Fibroblast of lung (primary cell): Measurements from ENCODE around the gene HPRT1. TPM values are rescaled to one million over a fixed set of nuclear protein-coding genes. Genes with fewer than 3 reads are reported as not detected.
A peak's percentile ranks its signal among the peaks of the same experiment; 100 is the strongest.

Source experiments
- DNase-seq, 2 donors: peaks; one replicate each; pipeline versions ENCODE4 v3.0.0 to v3.0.0-alpha.2; 2010; ENCODE audit warnings: low read depth in 2 of 2
- H2AFZ ChIP-seq: 2 replicates; pipeline ENCODE4 v1.5.1; 2012; ENCODE audit warnings: low read length, control low read depth, inconsistent platforms
- H3K27ac ChIP-seq: 2 replicates; pipeline ENCODE4 v1.5.1; 2011; ENCODE audit warnings: low read length, control low read depth; ENCODE audit not compliant: insufficient read depth
- H3K27me3 ChIP-seq: 2 replicates; pipeline ENCODE4 v1.5.1; 2011; ENCODE audit warnings: mild to moderate bottlenecking, low read length; ENCODE audit not compliant: control insufficient read depth, insufficient read depth
- H3K36me3 ChIP-seq: 2 replicates; pipeline ENCODE4 v1.5.1; 2011; ENCODE audit warnings: low read length; ENCODE audit not compliant: control insufficient read depth, insufficient read depth
- H3K4me1 ChIP-seq: 2 replicates; pipeline ENCODE4 v1.5.1; 2011; ENCODE audit warnings: low read length; ENCODE audit not compliant: control insufficient read depth, insufficient read depth; ENCODE audit errors: extremely low read depth
- H3K4me2 ChIP-seq: 2 replicates; pipeline ENCODE4 v1.5.1; 2011; ENCODE audit warnings: low read length, control low read depth; ENCODE audit not compliant: insufficient read depth; ENCODE audit errors: extremely low read depth
- H3K4me3 ChIP-seq, 4 experiments: fragments of 200-600 bp in 1 of 4; sonication (generic) in 1 of 4; replicated peaks in 1 of 4; 2 replicates each; pipeline ENCODE4 v1.5.1; 2011 to 2016; ENCODE audit warnings: low read length in 4 of 4, low read depth in 3 of 4, mild to moderate bottlenecking in 3 of 4, control low read depth in 2 of 4, inconsistent platforms in 1 of 4, mixed read lengths in 1 of 4; ENCODE audit not compliant: insufficient read depth in 1 of 4; ENCODE audit errors: control extremely low read depth in 1 of 4
- H3K79me2 ChIP-seq: 2 replicates; pipeline ENCODE4 v1.5.1; 2012; ENCODE audit warnings: mild to moderate bottlenecking, low read length, inconsistent platforms; ENCODE audit not compliant: control insufficient read depth, insufficient read depth
- H3K9ac ChIP-seq: 2 replicates; pipeline ENCODE4 v1.5.1; 2011; ENCODE audit warnings: mild to moderate bottlenecking, low read length, control low read depth; ENCODE audit not compliant: insufficient read depth
- H3K9me3 ChIP-seq: 2 replicates; pipeline ENCODE4 v1.5.1; 2012; ENCODE audit warnings: low read depth, low read length; ENCODE audit not compliant: control insufficient read depth, insufficient read depth
- H4K20me1 ChIP-seq: 2 replicates; pipeline ENCODE4 v1.5.1; 2011; ENCODE audit warnings: low read length; ENCODE audit not compliant: control insufficient read depth, insufficient read depth; ENCODE audit errors: extremely low read depth
- CTCF ChIP-seq, 2 donors: IDR thresholded peaks in 1 of 2; conservative IDR thresholded peaks in 1 of 2; 1 replicate in 1 of 2; 2 replicates in 1 of 2; pipeline ENCODE4 v1.5.1; 2011 to 2012; ENCODE audit warnings: low read length in 2 of 2, control low read depth in 1 of 2, inconsistent platforms in 1 of 2, low read depth in 1 of 2, mild to moderate bottlenecking in 1 of 2
- EZH2 ChIP-seq: IDR thresholded peaks from 2 replicates; pipeline ENCODE4 v1.5.1; 2012; ENCODE audit warnings: low read length, control low read depth, mild to moderate bottlenecking; ENCODE audit errors: missing control alignments
- polyA plus RNA-seq, 2 donors: library from polyadenylated mRNA; depleted of rRNA in 1 of 2; stranded (reverse) in 1 of 2; unstranded in 1 of 2; fragments of >200 nt; gene quantifications; 2 replicates each; pipeline ENCODE4 v1.2.1, GENCODE V29; 2011 to 2012; ENCODE audit warnings: missing spikeins in 1 of 2
- total RNA-seq: library from RNA; depleted of rRNA; stranded (reverse); fragments of >200 nt; gene quantifications from 2 replicates; pipeline ENCODE4 v1.2.1, GENCODE V29; 2014

Gene HPRT1
- total and polyA plus RNA-seq, 2 donors (not counting 1 experiment from before 2014, with no cell fraction given), result 23.0 to 51.8 TPM

GRCh38 chrX:134542485-134542884, 82.5 kb downstream of the HPRT1 start:
- Histone ChIP-seq H3K36me3 (peaks cover 8% of the 10 kb centered on the region), H3K4me2 (no peak overlapping the region), H3K4me1 (peaks cover 3% of the 10 kb centered on the region), H3K9ac (no peak overlapping the region), H3K27me3 (no peaks in the 10 kb centered on the region), H2AFZ (no peak overlapping the region), H3K9me3 (no peaks in the 10 kb centered on the region), H3K79me2 (peaks cover 8% of the 10 kb centered on the region), H3K4me3 (no peak overlapping the region), H3K27ac (no peak overlapping the region), H4K20me1 (no peaks in the 10 kb centered on the region)
- DNase-seq, result peak; percentile 55 to 80
- TF ChIP-seq EZH2 (no peak), CTCF (conservative IDR thresholded peaks at IDR 0.05 in 1 of 2, IDR thresholded peaks at IDR 0.05 in 1 of 2; ENCODE audit: low read depth in 1 of 2, low read length in 2 of 2) (no peak)

GRCh38 chrX:134543288-134543687, 83.3 kb downstream of the HPRT1 start:
- Histone ChIP-seq H3K4me3 (no peak overlapping the region), H2AFZ (no peak overlapping the region), H3K27me3 (no peaks in the 10 kb centered on the region), H3K4me2 (no peak overlapping the region), H3K9me3 (no peaks in the 10 kb centered on the region), H3K36me3 (peaks cover 8% of the 10 kb centered on the region), H3K79me2 (peaks cover 16% of the 10 kb centered on the region), H4K20me1 (no peaks in the 10 kb centered on the region), H3K4me1 (peaks cover 3% of the 10 kb centered on the region), H3K9ac (no peak overlapping the region), H3K27ac (no peak overlapping the region)
- peak in 1 of 2 donors; percentile 45 for DNase-seq
- no peak for TF ChIP-seq CTCF (conservative IDR thresholded peaks at IDR 0.05 in 1 of 2, IDR thresholded peaks at IDR 0.05 in 1 of 2; ENCODE audit: low read depth in 1 of 2, low read length in 2 of 2)

- H3K4me2 ChIP-seq, result no peak overlapping the region
- H3K36me3 ChIP-seq, result peaks cover 8% of the 10 kb centered on the region
- H2AFZ ChIP-seq, result no peak overlapping the region
Measured at GRCh38 chrX:134544135-134544512, 84.2 kb downstream of the HPRT1 start.

More at GRCh38 chrX:134544135-134544512, 84.2 kb downstream of the HPRT1 start:
- H3K4me3 ChIP-seq, result no peak overlapping the region
- no peaks in the 10 kb centered on the region for H4K20me1 ChIP-seq
- no peaks in the 10 kb centered on the region for H3K9me3 ChIP-seq
- TF ChIP-seq CTCF (conservative IDR thresholded peaks at IDR 0.05 in 1 of 2, IDR thresholded peaks at IDR 0.05 in 1 of 2; ENCODE audit: low read depth in 1 of 2, low read length in 2 of 2) (no peak), EZH2 (no peak)
- H3K27me3 ChIP-seq, result no peaks in the 10 kb centered on the region
- H3K27ac ChIP-seq, result no peak overlapping the region
- no peak for DNase-seq
- no peaks in the 10 kb centered on the region for H3K4me1 ChIP-seq
- H3K9ac ChIP-seq, result no peak overlapping the region
- H3K79me2 ChIP-seq, result peaks cover 24% of the 10 kb centered on the region
